Memory B cell (primary cell): ENCODE data around the gene TFAP2A.

Experiments used
- ATAC-seq: fragments of 150-1000 bp; cut with Tn5 transposase; 2 replicates; pipeline ENCODE4 v1.10.0; 2021; ENCODE audit warnings: low read depth, mild to moderate bottlenecking, moderate library complexity
- DNase-seq, 2 donors: peaks; one replicate each; pipeline ENCODE4 v3.0.0; 2022; ENCODE audit warnings: low spot score in 2 of 2
- H3K27ac Mint-ChIP-seq: one replicate; pipeline ENCODE4 v1.8.0; 2022; ENCODE audit warnings: mild to moderate bottlenecking, moderate library complexity, mixed read lengths
- H3K27me3 Mint-ChIP-seq: one replicate; pipeline ENCODE4 v1.8.0; 2022; ENCODE audit warnings: mixed read lengths
- H3K36me3 Mint-ChIP-seq: one replicate; pipeline ENCODE4 v1.8.0; 2022; ENCODE audit warnings: mild to moderate bottlenecking, mixed read lengths
- H3K4me1 Mint-ChIP-seq: one replicate; pipeline ENCODE4 v1.8.0; 2022; ENCODE audit warnings: mixed read lengths
- H3K4me3 Mint-ChIP-seq: one replicate; pipeline ENCODE4 v1.8.0; 2022; ENCODE audit warnings: mild to moderate bottlenecking, moderate library complexity, mixed read lengths
- H3K9me3 Mint-ChIP-seq: one replicate; pipeline ENCODE4 v1.8.0; 2022; ENCODE audit warnings: mixed read lengths

The TFAP2A gene

GRCh38 chr6:10412461-10413261, 2.2 kb downstream of the TFAP2A start:
- Mint-ChIP-seq H3K27ac (peak overlapping the region; percentile 91), H3K4me3 (peak overlapping the region; percentile 94), H3K27me3 (peaks cover 34% of the 10 kb centered on the region), H3K36me3 (peaks cover 15% of the 10 kb centered on the region), H3K4me1 (peaks cover 14% of the 10 kb centered on the region), H3K9me3 (peaks cover 13% of the 10 kb centered on the region)
- ATAC-seq (peak; percentile 40), DNase-seq (peak in 1 of 2 donors; percentile 37)

- peaks cover 13% of the 10 kb centered on the region for H3K9me3 Mint-ChIP-seq
- H3K36me3 Mint-ChIP-seq: peaks cover 15% of the 10 kb centered on the region
- peak overlapping the region; percentile 94 for H3K4me3 Mint-ChIP-seq
- peak; percentile 74 for ATAC-seq
- H3K4me1 Mint-ChIP-seq: peaks cover 14% of the 10 kb centered on the region
- H3K27ac Mint-ChIP-seq: peak overlapping the region; percentile 91
- peak; percentile 35 to 40 for DNase-seq
- peaks cover 35% of the 10 kb centered on the region for H3K27me3 Mint-ChIP-seq
Measured at GRCh38 chr6:10411971-10412460, 2.9 kb downstream of the TFAP2A start.

GRCh38 chr6:10411131-10411970, 3.5 kb downstream of the TFAP2A start:
- H3K4me3 Mint-ChIP-seq: peak overlapping the region; percentile 94
- H3K27ac Mint-ChIP-seq: peak overlapping the region; percentile 91
- H3K4me1 Mint-ChIP-seq: peaks cover 14% of the 10 kb centered on the region
- H3K27me3 Mint-ChIP-seq: peaks cover 32% of the 10 kb centered on the region
- DNase-seq (no peak), ATAC-seq (no peak)
- H3K9me3 Mint-ChIP-seq: peaks cover 13% of the 10 kb centered on the region
- H3K36me3 Mint-ChIP-seq: peaks cover 15% of the 10 kb centered on the region

GRCh38 chr6:10410207-10411050, 4.4 kb downstream of the TFAP2A start:
- DNase-seq (no peak), ATAC-seq (no peak)
- Mint-ChIP-seq H3K36me3 (peaks cover 15% of the 10 kb centered on the region), H3K27me3 (peaks cover 30% of the 10 kb centered on the region), H3K9me3 (peaks cover 17% of the 10 kb centered on the region), H3K4me3 (peak overlapping the region; percentile 48), H3K27ac (peak overlapping the region; percentile 91), H3K4me1 (peaks cover 14% of the 10 kb centered on the region)

GRCh38 chr6:10409731-10410206, 5.1 kb downstream of the TFAP2A start:
- ATAC-seq (no peak), DNase-seq (no peak)
- Mint-ChIP-seq H3K4me3 (no peak overlapping the region), H3K27ac (peak overlapping the region; percentile 91), H3K27me3 (peaks cover 26% of the 10 kb centered on the region), H3K4me1 (peaks cover 14% of the 10 kb centered on the region), H3K36me3 (peaks cover 15% of the 10 kb centered on the region), H3K9me3 (peaks cover 17% of the 10 kb centered on the region)

- Mint-ChIP-seq H3K4me3 (no peak overlapping the region), H3K4me1 (peaks cover 14% of the 10 kb centered on the region), H3K9me3 (peaks cover 17% of the 10 kb centered on the region), H3K36me3 (peaks cover 15% of the 10 kb centered on the region), H3K27me3 (peaks cover 26% of the 10 kb centered on the region), H3K27ac (peak overlapping the region; percentile 91)
- DNase-seq (no peak), ATAC-seq (no peak)
Measured at GRCh38 chr6:10409233-10409721, 5.6 kb downstream of the TFAP2A start.

GRCh38 chr6:10408457-10408856, 6.4 kb downstream of the TFAP2A start:
- H3K4me1 Mint-ChIP-seq: peaks cover 17% of the 10 kb centered on the region
- peaks cover 17% of the 10 kb centered on the region for H3K9me3 Mint-ChIP-seq
- no peak for ATAC-seq
- H3K27me3 Mint-ChIP-seq: peaks cover 26% of the 10 kb centered on the region
- H3K27ac Mint-ChIP-seq: no peak overlapping the region
- peaks cover 14% of the 10 kb centered on the region for H3K36me3 Mint-ChIP-seq
- DNase-seq: no peak
- no peak overlapping the region for H3K4me3 Mint-ChIP-seq

GRCh38 chr6:10407674-10408054, 7.2 kb downstream of the TFAP2A start:
- Mint-ChIP-seq H3K9me3 (peaks cover 19% of the 10 kb centered on the region), H3K4me1 (peaks cover 14% of the 10 kb centered on the region), H3K36me3 (peaks cover 14% of the 10 kb centered on the region), H3K27ac (no peak overlapping the region), H3K27me3 (peaks cover 24% of the 10 kb centered on the region), H3K4me3 (no peak overlapping the region)
- ATAC-seq: no peak
- DNase-seq: no peak

GRCh38 chr6:10407018-10407673, 7.7 kb downstream of the TFAP2A start:
- peaks cover 13% of the 10 kb centered on the region for H3K4me1 Mint-ChIP-seq

GRCh38 chr6:10406556-10406955, 8.3 kb downstream of the TFAP2A start:
- Mint-ChIP-seq H3K4me1 (peaks cover 10% of the 10 kb centered on the region), H3K36me3 (peaks cover 9% of the 10 kb centered on the region), H3K4me3 (no peak overlapping the region), H3K27me3 (peaks cover 20% of the 10 kb centered on the region), H3K9me3 (peaks cover 19% of the 10 kb centered on the region), H3K27ac (no peak overlapping the region)
- no peak for ATAC-seq
- no peak for DNase-seq

More at GRCh38 chr6:10407018-10407673, 7.7 kb downstream of the TFAP2A start:
- H3K36me3 Mint-ChIP-seq: peaks cover 12% of the 10 kb centered on the region
- no peak for DNase-seq
- peaks cover 23% of the 10 kb centered on the region for H3K27me3 Mint-ChIP-seq
- H3K27ac Mint-ChIP-seq: no peak overlapping the region
- H3K9me3 Mint-ChIP-seq: peaks cover 19% of the 10 kb centered on the region
- no peak for ATAC-seq
- H3K4me3 Mint-ChIP-seq: no peak overlapping the region

- ATAC-seq: no peak
- H3K27me3 Mint-ChIP-seq: peaks cover 18% of the 10 kb centered on the region
- H3K4me3 Mint-ChIP-seq: no peak overlapping the region
- H3K9me3 Mint-ChIP-seq: peaks cover 16% of the 10 kb centered on the region
- peaks cover 7% of the 10 kb centered on the region for H3K4me1 Mint-ChIP-seq
- no peak for DNase-seq
- peak overlapping the region; percentile 73 for H3K27ac Mint-ChIP-seq
- H3K36me3 Mint-ChIP-seq: peaks cover 7% of the 10 kb centered on the region
Measured at GRCh38 chr6:10405513-10405900, 9.4 kb downstream of the TFAP2A start.

GRCh38 chr6:10404799-10405512, 9.9 kb downstream of the TFAP2A start:
- no peak for ATAC-seq
- peak overlapping the region; percentile 86 for H3K4me3 Mint-ChIP-seq
- H3K9me3 Mint-ChIP-seq: peaks cover 14% of the 10 kb centered on the region
- H3K27ac Mint-ChIP-seq: peak overlapping the region; percentile 73
- H3K36me3 Mint-ChIP-seq: peaks cover 4% of the 10 kb centered on the region
- H3K4me1 Mint-ChIP-seq: peaks cover 7% of the 10 kb centered on the region
- H3K27me3 Mint-ChIP-seq: peaks cover 15% of the 10 kb centered on the region
- DNase-seq: no peak
